HTR-8/SVneo (cell line): ENCODE data around the gene MYADM.

Experiments used
- DNase-seq: peaks from one replicate; pipeline ENCODE4 v3.0.0; 2011; ENCODE audit warnings: low spot score, mixed read lengths; ENCODE audit not compliant: insufficient read length
- FAIRE-seq: peaks from 2 replicates; lab custom pipeline; 2011; peaks lifted over from hg19 to GRCh38; lab: Jason Lieb, UNC

MYADM gene

GRCh38 chr19:53908106-53908934 lies 40.6 kb downstream of the MYADM start:
- DNase-seq (no peak), FAIRE-seq (peak; percentile 42)

GRCh38 chr19:53908935-53909415 lies 41.3 kb downstream of the MYADM start, which contains the start of gene CACNG7:
CACNG7 (plus strand) TSS chr19:53909278; CDS start chr19:53912832, 3,554 bp downstream.
- FAIRE-seq = no peak
- no peak for DNase-seq

- no peak for FAIRE-seq
- DNase-seq = no peak
These were observed 41.9 kb downstream of the MYADM start for GRCh38 chr19:53909471-53910169.

GRCh38 chr19:53910170-53910518 lies 42.5 kb downstream of the MYADM start:
- peak; percentile 85 for FAIRE-seq
- DNase-seq = no peak

GRCh38 chr19:53912653-53913052 lies 45.0 kb downstream of the MYADM start:
- DNase-seq = no peak
- FAIRE-seq = no peak

- DNase-seq = no peak
- no peak for FAIRE-seq
These were observed 47.3 kb downstream of the MYADM start for GRCh38 chr19:53915000-53915399.

- no peak for DNase-seq
- no peak for FAIRE-seq
These were observed 48.3 kb downstream of the MYADM start for GRCh38 chr19:53916004-53916403.

GRCh38 chr19:53917356-53917755 lies 49.7 kb downstream of the MYADM start:
- DNase-seq = no peak
- no peak for FAIRE-seq
